Smooth muscle cell (in vitro differentiated cells): ENCODE measurements around the gene MGLL. TPM values are rescaled to one million over a fixed set of nuclear protein-coding genes. Genes with fewer than 3 reads are reported as not detected.
A peak's percentile ranks its signal among the peaks of the same experiment; 100 is the strongest.

Source experiments
- DNase-seq: peaks from one replicate; lab custom pipeline; 2025; ENCODE audit not compliant: unreplicated experiment; lab: John Stamatoyannopoulos, UW
- H2AFZ ChIP-seq: fragments of 200-600 bp; sonication (generic); 2 replicates; pipeline ENCODE4 v1.6.0; 2016; ENCODE audit warnings: antibody characterized with exemption, low read depth, mild to moderate bottlenecking
- H3F3A ChIP-seq: fragments of 200-600 bp; sonication (generic); 2 replicates; pipeline ENCODE4 v1.6.0; 2017; ENCODE audit warnings: antibody characterized with exemption, low read depth
- H3K27ac ChIP-seq: fragments of 200-600 bp; sonication (generic); 2 replicates; pipeline ENCODE4 v1.5.1; 2016; ENCODE audit warnings: low read depth, mild to moderate bottlenecking
- H3K27me3 ChIP-seq: fragments of 200-600 bp; sonication (generic); 2 replicates; pipeline ENCODE4 v1.6.1; 2016; ENCODE audit warnings: low read depth, mild to moderate bottlenecking
- H3K36me3 ChIP-seq: fragments of 200-600 bp; sonication (generic); 2 replicates; pipeline ENCODE4 v1.5.1; 2016; ENCODE audit warnings: low read depth
- H3K4me1 ChIP-seq: fragments of 200-600 bp; sonication (generic); 2 replicates; pipeline ENCODE4 v1.5.1; 2016; ENCODE audit warnings: low read depth
- H3K4me2 ChIP-seq: fragments of 200-600 bp; sonication (generic); 2 replicates; pipeline ENCODE4 v1.6.0; 2016; ENCODE audit warnings: mild to moderate bottlenecking
- H3K4me3 ChIP-seq: fragments of 200-600 bp; sonication (generic); 2 replicates; pipeline ENCODE4 v1.5.1; 2016; ENCODE audit warnings: mild to moderate bottlenecking
- H3K79me2 ChIP-seq: fragments of 200-600 bp; sonication (generic); 2 replicates; pipeline ENCODE4 v1.6.0; 2016; ENCODE audit warnings: low read depth, mild to moderate bottlenecking
- H3K9ac ChIP-seq: fragments of 200-600 bp; sonication (generic); 2 replicates; pipeline ENCODE4 v1.6.0; 2016; ENCODE audit warnings: low read depth
- H3K9me3 ChIP-seq: fragments of 200-600 bp; sonication (generic); replicated peaks from 2 replicates; pipeline ENCODE4 v1.5.1; 2016; ENCODE audit warnings: low read depth
- H4K20me1 ChIP-seq: fragments of 200-600 bp; sonication (generic); 2 replicates; pipeline ENCODE4 v1.6.0; 2016; ENCODE audit warnings: low read depth
- CTCF ChIP-seq: fragments of 200-600 bp; sonication (generic); IDR thresholded peaks from 2 replicates; pipeline ENCODE4 v1.5.1; 2017; ENCODE audit warnings: borderline replicate concordance, mild to moderate bottlenecking, antibody characterized with exemption; ENCODE audit not compliant: insufficient read depth, poor library complexity, severe bottlenecking
- WGBS: methylation state at CpG from one replicate; pipeline ENCODE4 v1.1.7; 2016; ENCODE audit warnings: low lambda C conversion rate; 5-methylcytosine and 5-hydroxymethylcytosine counted together
- polyA plus RNA-seq: library from polyadenylated mRNA; unstranded; fragments of >200 nt; fragmentation: Nextera tagmentation; extraction: Ambion mirVana; gene quantifications from 2 replicates; pipeline ENCODE4 v1.2.1, GENCODE V29; 2016
- total RNA-seq: library from RNA; depleted of rRNA; stranded (reverse); fragments of >200 nt; gene quantifications from 2 replicates; pipeline ENCODE4 v1.2.3, GENCODE V29; 2014

The MGLL gene
- total and polyA plus RNA-seq, 2 experiments from 2014 or later = 13.6 to 22.5 TPM

DNA sequence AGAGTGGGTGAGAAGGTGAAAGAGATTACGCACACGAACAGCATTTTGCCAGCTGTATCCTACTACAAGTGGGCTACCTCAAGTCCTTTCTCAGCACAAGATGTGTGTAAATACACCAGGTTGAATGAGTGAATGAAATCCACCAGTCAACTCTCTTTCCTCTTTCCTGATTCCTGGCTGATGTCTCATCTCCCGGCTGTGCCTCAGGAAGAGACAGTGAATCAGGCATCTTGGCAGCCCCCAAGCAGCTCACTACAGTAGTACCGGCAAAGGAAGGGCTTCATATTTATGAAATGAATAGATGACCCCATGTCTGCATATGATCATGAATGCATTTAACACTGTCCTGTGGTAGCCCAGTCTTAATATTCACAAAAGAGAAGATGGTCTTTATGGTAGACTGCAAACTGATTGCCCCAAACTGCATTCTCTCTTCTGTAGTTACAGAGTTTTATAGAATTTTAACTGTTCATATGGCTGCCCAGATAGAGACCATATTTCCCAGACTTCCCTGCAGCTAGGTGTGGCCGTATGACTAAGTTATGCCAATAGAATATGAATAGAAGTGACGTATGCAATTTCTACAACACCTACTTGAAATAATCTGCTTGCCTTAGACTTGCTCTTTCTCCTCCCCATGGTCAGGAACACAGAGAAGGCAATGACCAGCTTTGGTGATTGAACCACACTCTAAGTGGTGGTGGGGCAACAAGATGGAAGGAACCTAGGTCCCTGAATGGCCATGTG lies 22.7 kb downstream of the MGLL start:
- Histone ChIP-seq H3K4me1 (no peaks in the 10 kb centered on the region), H3K4me3 (no peak overlapping the region), H3K79me2 (no peaks in the 10 kb centered on the region), H3K9ac (no peak overlapping the region), H3K4me2 (peak overlapping the region; percentile 4), H3K9me3 (no peaks in the 10 kb centered on the region), H4K20me1 (no peaks in the 10 kb centered on the region), H3K27ac (peak overlapping the region; percentile 57), H2AFZ (no peak overlapping the region), H3F3A (no peaks in the 10 kb centered on the region), H3K27me3 (no peaks in the 10 kb centered on the region), H3K36me3 (no peaks in the 10 kb centered on the region)
- TF ChIP-seq CTCF = no peak
- 58% methylated on average over 6 of the region's 6 CpGs for WGBS
- DNase-seq = no peak

DNA sequence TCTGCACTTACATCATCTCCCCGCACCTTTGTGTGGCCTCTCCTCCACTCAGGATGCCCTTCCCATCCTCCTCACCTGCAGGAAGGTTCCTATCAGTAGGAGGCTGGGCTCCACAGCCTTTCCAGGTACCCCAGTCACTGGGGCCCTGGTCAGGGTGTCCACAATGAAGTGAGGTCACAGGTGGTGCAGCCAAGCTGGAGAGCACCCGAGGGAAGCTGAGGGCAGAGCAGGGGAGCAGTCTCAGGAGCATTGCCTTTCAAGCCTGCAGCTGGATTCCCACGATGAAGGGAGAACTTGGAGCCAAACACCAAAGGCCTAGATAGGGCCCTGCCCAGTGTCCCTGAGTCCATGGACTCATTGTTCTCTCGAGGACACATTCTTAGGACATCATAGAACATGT lies 23.6 kb downstream of the MGLL start:
- DNase-seq = no peak
- no peak overlapping the region for H3K27ac ChIP-seq
- no peaks in the 10 kb centered on the region for H3K27me3 ChIP-seq
- H3F3A ChIP-seq = no peaks in the 10 kb centered on the region
- H3K4me2 ChIP-seq = no peak overlapping the region
- H3K9ac ChIP-seq = no peak overlapping the region
- 88% methylated on average over 4 of the region's 4 CpGs for WGBS
- H4K20me1 ChIP-seq = no peaks in the 10 kb centered on the region
- H3K79me2 ChIP-seq = no peaks in the 10 kb centered on the region
- H3K4me1 ChIP-seq = no peaks in the 10 kb centered on the region
- H3K9me3 ChIP-seq = no peaks in the 10 kb centered on the region
- no peak overlapping the region for H2AFZ ChIP-seq
- no peak for TF ChIP-seq CTCF
- H3K4me3 ChIP-seq = no peak overlapping the region
- no peaks in the 10 kb centered on the region for H3K36me3 ChIP-seq

DNA sequence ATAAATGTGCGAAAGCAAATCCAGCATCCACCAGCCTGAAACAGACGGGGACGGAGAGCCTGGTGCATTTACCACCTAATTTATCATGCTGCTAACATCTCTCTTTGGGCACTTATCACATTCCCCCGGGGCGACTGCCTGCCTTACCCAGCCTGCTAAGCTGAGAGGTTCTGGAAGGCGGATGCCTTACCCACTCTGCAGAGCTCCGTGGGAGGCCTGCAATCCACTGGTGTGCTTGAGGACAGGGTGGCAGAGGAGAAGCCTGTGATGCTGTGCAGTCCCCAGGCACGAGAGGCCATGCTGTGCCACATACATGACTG lies 25.5 kb downstream of the MGLL start:
- TF ChIP-seq CTCF = no peak
- no peak overlapping the region for H3K4me2 ChIP-seq
- peaks cover 12% of the 10 kb centered on the region for H3F3A ChIP-seq
- WGBS = 54% methylated on average over 8 of the region's 8 CpGs
- no peaks in the 10 kb centered on the region for H4K20me1 ChIP-seq
- no peak overlapping the region for H2AFZ ChIP-seq
- no peak overlapping the region for H3K9ac ChIP-seq
- H3K36me3 ChIP-seq = no peaks in the 10 kb centered on the region
- no peak overlapping the region for H3K27ac ChIP-seq
- no peak overlapping the region for H3K4me3 ChIP-seq
- no peaks in the 10 kb centered on the region for H3K79me2 ChIP-seq
- no peaks in the 10 kb centered on the region for H3K27me3 ChIP-seq
- no peak for DNase-seq
- no peaks in the 10 kb centered on the region for H3K4me1 ChIP-seq
- H3K9me3 ChIP-seq = no peaks in the 10 kb centered on the region
